H1 (cell line): ENCODE measurements around the gene CD72. TPM values are rescaled to one million over a fixed set of nuclear protein-coding genes. Genes with fewer than 3 reads are reported as not detected.

Experiments
- KDM4A ChIP-seq: IDR thresholded peaks from one replicate; pipeline ENCODE4 v1.7.1; 2012; ENCODE audit warnings: low read depth, mild to moderate bottlenecking, moderate library complexity, low read length, inconsistent platforms; ENCODE audit not compliant: severe bottlenecking
- SUZ12 ChIP-seq: fragments of 200-600 bp; sonication (generic); IDR thresholded peaks from 2 replicates; pipeline ENCODE4 v1.6.1; 2012; ENCODE audit warnings: mild to moderate bottlenecking, inconsistent platforms, low read length, moderate library complexity, mixed read lengths
- TAF7 ChIP-seq: optimal IDR thresholded peaks from 2 replicates; pipeline ENCODE3; 2011; ENCODE audit warnings: low read depth, mild to moderate bottlenecking, inconsistent platforms, low read length, moderate library complexity, borderline replicate concordance
- YY1 ChIP-seq: IDR thresholded peaks from 2 replicates; pipeline ENCODE4 v1.6.1; 2011; ENCODE audit warnings: low read depth, mild to moderate bottlenecking, low read length
- polyA plus RNA-seq, 7 experiments: library from polyadenylated mRNA; depleted of rRNA in 3 of 7; stranded (reverse) in 5 of 7; unstranded in 2 of 7; fragments of >200 nt in 5 of 7; fragments of 200-250 nt in 2 of 7; gene quantifications; 1 replicate in 5 of 7; 2 replicates in 1 of 7; 4 replicates in 1 of 7; pipeline versions ENCODE4 v1.2.1 to v1.2.3, GENCODE V29; 2011 to 2013; ENCODE audit warnings: missing spikeins in 2 of 7, mixed read lengths in 2 of 7
- total RNA-seq: library from RNA; stranded (reverse); fragmentation: NEBNext Ultra II Directional; extraction: Animal tissue kit (Norgen Biotek cat#: 25700); gene quantifications from 2 replicates; pipeline ENCODE4 v1.2.1, GENCODE V29; 2021
- TF ChIP-seq, protein P1 (sequence below): IDR thresholded peaks from 2 replicates; pipeline ENCODE4 v1.6.1; 2012; ENCODE audit warnings: low read length, inconsistent platforms

Gene CD72
- total and polyA plus RNA-seq, 2 of the 8 experiments (the other 6 are each of a cell fraction or from before 2014, with no cell fraction given), result 4.0 to 4.5 TPM

- TF ChIP-seq, protein P1, sequence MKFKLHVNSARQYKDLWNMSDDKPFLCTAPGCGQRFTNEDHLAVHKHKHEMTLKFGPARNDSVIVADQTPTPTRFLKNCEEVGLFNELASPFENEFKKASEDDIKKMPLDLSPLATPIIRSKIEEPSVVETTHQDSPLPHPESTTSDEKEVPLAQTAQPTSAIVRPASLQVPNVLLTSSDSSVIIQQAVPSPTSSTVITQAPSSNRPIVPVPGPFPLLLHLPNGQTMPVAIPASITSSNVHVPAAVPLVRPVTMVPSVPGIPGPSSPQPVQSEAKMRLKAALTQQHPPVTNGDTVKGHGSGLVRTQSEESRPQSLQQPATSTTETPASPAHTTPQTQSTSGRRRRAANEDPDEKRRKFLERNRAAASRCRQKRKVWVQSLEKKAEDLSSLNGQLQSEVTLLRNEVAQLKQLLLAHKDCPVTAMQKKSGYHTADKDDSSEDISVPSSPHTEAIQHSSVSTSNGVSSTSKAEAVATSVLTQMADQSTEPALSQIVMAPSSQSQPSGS, result 0 out of 2 replicates have a peak, but pooled peaks have one; percentile 18
- TF ChIP-seq YY1 (peak; percentile 50; the same call in 1 of the 2 replicates), KDM4A (peak; percentile 88), SUZ12 (no peak), TAF7 (peak; percentile 74)
- TF ChIP-seq, all 59 proteins: peak for 22
Measured at GRCh38 chr9:35603986-35604577, 14.1 kb downstream of the CD72 start (continued).
